ENCODE results near the gene WWP2.

Gene WWP2

GRCh38 chr16:69889295-69889964, 127.3 kb downstream of the WWP2 start:
- no peak for DNase-seq (ENCODE audit: low read depth in 2 of 2)

GRCh38 chr16:69890114-69890891, 128.2 kb downstream of the WWP2 start:
- DNase-seq (ENCODE audit: low read depth in 2 of 2): no peak

GRCh38 chr16:69890892-69891282, 128.8 kb downstream of the WWP2 start:
- DNase-seq (ENCODE audit: low read depth in 2 of 2): no peak

- no peak for DNase-seq (ENCODE audit: low read depth in 2 of 2)
These were observed 130.2 kb downstream of the WWP2 start for GRCh38 chr16:69892378-69892777.

- no peak for DNase-seq (ENCODE audit: low read depth in 2 of 2)
These were observed 131.0 kb downstream of the WWP2 start for GRCh38 chr16:69893106-69893505.

- no peak for DNase-seq (ENCODE audit: low read depth in 2 of 2)
These were observed 132.5 kb downstream of the WWP2 start for GRCh38 chr16:69894676-69895075.

- no peak for DNase-seq (ENCODE audit: low read depth in 2 of 2)
These were observed 141.8 kb downstream of the WWP2 start for GRCh38 chr16:69903865-69904415.

- DNase-seq (ENCODE audit: low read depth in 2 of 2): no peak
These were observed 142.5 kb downstream of the WWP2 start for GRCh38 chr16:69904495-69905170.

- DNase-seq (ENCODE audit: low read depth in 2 of 2): no peak
These were observed 143.0 kb downstream of the WWP2 start for GRCh38 chr16:69905171-69905555.

GRCh38 chr16:69906838-69907401, 144.8 kb downstream of the WWP2 start:
- no peak for DNase-seq (ENCODE audit: low read depth in 2 of 2)

- DNase-seq (ENCODE audit: low read depth in 2 of 2): no peak
These were observed 146.9 kb downstream of the WWP2 start for GRCh38 chr16:69909043-69909442.

GRCh38 chr16:69909760-69910159, 147.6 kb downstream of the WWP2 start:
- DNase-seq (ENCODE audit: low read depth in 2 of 2): no peak

- no peak for DNase-seq (ENCODE audit: low read depth in 2 of 2)
These were observed 148.8 kb downstream of the WWP2 start for GRCh38 chr16:69910964-69911363.

- no peak for DNase-seq (ENCODE audit: low read depth in 2 of 2)
These were observed 154.3 kb downstream of the WWP2 start for GRCh38 chr16:69916462-69916861.

- DNase-seq (ENCODE audit: low read depth in 2 of 2): no peak
These were observed 155.2 kb downstream of the WWP2 start for GRCh38 chr16:69917311-69917710.

GRCh38 chr16:69917739-69918138, 155.6 kb downstream of the WWP2 start:
- DNase-seq (ENCODE audit: low read depth in 2 of 2): no peak

GRCh38 chr16:69918241-69918640, 156.1 kb downstream of the WWP2 start:
- DNase-seq (ENCODE audit: low read depth in 2 of 2): no peak

- DNase-seq (ENCODE audit: low read depth in 2 of 2): no peak
These were observed 159.0 kb downstream of the WWP2 start for GRCh38 chr16:69921127-69921526.

GRCh38 chr16:69922200-69922599, 160.1 kb downstream of the WWP2 start:
- DNase-seq (ENCODE audit: low read depth in 2 of 2): no peak

- no peak for DNase-seq (ENCODE audit: low read depth in 2 of 2)
These were observed 162.1 kb downstream of the WWP2 start for GRCh38 chr16:69924041-69924775.

GRCh38 chr16:69924777-69925191, 162.7 kb downstream of the WWP2 start:
- no peak for DNase-seq (ENCODE audit: low read depth in 2 of 2)

GRCh38 chr16:69925311-69925710, 163.2 kb downstream of the WWP2 start:
- no peak for DNase-seq (ENCODE audit: low read depth in 2 of 2)
